DMS53 treated with DMSO at 0.1 percent for 48 hours (cell line): ENCODE results near the gene CPNE1.
"Not testable (repeated sequence)": the region's sequence is repeated elsewhere in the genome, so short reads cannot be mapped to it uniquely, and the experiment has no call there.

Experiments used
- DNase-seq: peaks from one replicate; lab custom pipeline; 2025; ENCODE audit not compliant: unreplicated experiment; lab: John Stamatoyannopoulos, UW

The CPNE1 gene

GRCh38 chr20:35664466-35665206 lies at the start of gene CPNE1, which contains the start of gene RBM12:
CPNE1 (minus strand) TSS chr20:35664900; CDS start chr20:35632923, 31,977 bp downstream.
RBM12 (minus strand) TSS chr20:35664900; CDS start chr20:35655322, 9,578 bp downstream.
- DNase-seq = peak; percentile 86

GRCh38 chr20:35714127-35714526 lies 49.4 kb upstream of the CPNE1 start:
- DNase-seq = no peak

- not testable (repeated sequence) for DNase-seq
Measured at GRCh38 chr20:35713120-35713519, 48.4 kb upstream of the CPNE1 start.

- no peak for DNase-seq
Measured at GRCh38 chr20:35711588-35712209, 47.0 kb upstream of the CPNE1 start.

GRCh38 chr20:35710884-35711587 lies 46.3 kb upstream of the CPNE1 start:
- DNase-seq = no peak

- no peak for DNase-seq
Measured at GRCh38 chr20:35710039-35710438, 45.3 kb upstream of the CPNE1 start.

GRCh38 chr20:35709259-35709658 lies 44.6 kb upstream of the CPNE1 start:
- no peak for DNase-seq

- DNase-seq = no peak
Measured at GRCh38 chr20:35708502-35708901, 43.8 kb upstream of the CPNE1 start.

GRCh38 chr20:35706591-35707529 lies 42.2 kb upstream of the CPNE1 start:
- not testable (repeated sequence) for DNase-seq

GRCh38 chr20:35705894-35706293 lies 41.2 kb upstream of the CPNE1 start:
- not testable (repeated sequence) for DNase-seq

GRCh38 chr20:35704514-35705261 lies 40.0 kb upstream of the CPNE1 start:
- DNase-seq = no peak

GRCh38 chr20:35702824-35703695 lies 38.4 kb upstream of the CPNE1 start:
- no peak for DNase-seq

GRCh38 chr20:35702051-35702823 lies 37.5 kb upstream of the CPNE1 start:
- DNase-seq = no peak

GRCh38 chr20:35700625-35701148 lies 36.0 kb upstream of the CPNE1 start:
- DNase-seq = no peak

- DNase-seq = no peak
Measured at GRCh38 chr20:35699957-35700624, 35.4 kb upstream of the CPNE1 start.

GRCh38 chr20:35699127-35699956 lies 34.6 kb upstream of the CPNE1 start, which contains the start of the genes NFS1 and ROMO1:
NFS1 (minus strand) TSS chr20:35699352; CDS start chr20:35699288, 64 bp downstream.
ROMO1 (plus strand) TSS chr20:35699405; CDS start chr20:35699633, 228 bp downstream.
- DNase-seq = peak; percentile 50
